GM18498 (cell line): ENCODE results near the gene SGK1.
"Not testable (repeated sequence)": the region's sequence is repeated elsewhere in the genome, so short reads cannot be mapped to it uniquely, and the experiment has no call there.

ENCODE experiments used
- ATAC-seq: cut with Tn5 transposase; IDR thresholded peaks from one replicate; pipeline ENCODE4 v1.9.1; 2021; ENCODE audit warnings: mild to moderate bottlenecking, moderate library complexity; ENCODE audit not compliant: unreplicated experiment

The SGK1 gene

DNA sequence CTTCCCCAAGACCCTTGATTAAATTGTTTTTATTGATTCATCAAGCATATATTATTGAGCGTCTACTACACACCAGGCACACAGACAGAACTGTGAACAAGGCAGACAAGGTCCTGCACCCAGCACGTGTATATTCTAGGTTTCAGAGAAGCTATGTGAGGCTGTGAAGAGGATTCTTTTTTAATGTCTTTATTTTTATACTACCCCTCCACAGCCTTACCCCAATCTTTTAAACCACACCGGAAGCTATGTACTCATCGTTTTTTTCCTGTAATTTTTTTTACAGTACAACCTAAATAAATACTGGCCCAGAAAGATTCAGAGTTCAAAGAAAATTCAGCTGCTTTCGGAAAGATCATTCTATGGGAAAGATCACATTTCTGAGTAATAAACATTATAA is 10.0 kb downstream of the SGK1 start:
- ATAC-seq = no peak

DNA sequence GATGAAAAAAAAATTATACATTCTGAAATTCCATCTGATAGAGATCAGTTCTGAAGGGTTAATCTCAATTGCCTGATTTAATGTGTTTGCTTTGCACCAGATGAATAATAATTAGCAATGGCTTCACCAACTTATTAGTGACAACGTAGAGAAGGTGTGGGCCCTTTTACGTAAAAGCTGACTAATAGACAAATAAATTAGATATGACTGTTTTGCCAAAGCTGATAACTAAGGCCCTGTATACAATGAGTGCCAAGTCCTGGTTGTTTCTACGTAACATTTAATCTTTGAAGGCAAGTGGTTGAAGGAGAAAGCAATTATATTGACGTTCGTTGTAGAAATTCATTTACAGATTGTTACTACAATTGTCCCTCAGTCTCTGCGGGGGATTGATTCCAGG is 10.8 kb downstream of the SGK1 start:
- no peak for ATAC-seq

GRCh38 chr6:134304381-134304780 is 13.5 kb downstream of the SGK1 start:
- not testable (repeated sequence) for ATAC-seq

GRCh38 chr6:134303891-134304290 is 14.0 kb downstream of the SGK1 start:
- no peak for ATAC-seq

GRCh38 chr6:134299236-134299635 is 18.7 kb downstream of the SGK1 start:
- no peak for ATAC-seq

GRCh38 chr6:134296762-134297161 is 21.1 kb downstream of the SGK1 start:
- ATAC-seq = no peak

DNA sequence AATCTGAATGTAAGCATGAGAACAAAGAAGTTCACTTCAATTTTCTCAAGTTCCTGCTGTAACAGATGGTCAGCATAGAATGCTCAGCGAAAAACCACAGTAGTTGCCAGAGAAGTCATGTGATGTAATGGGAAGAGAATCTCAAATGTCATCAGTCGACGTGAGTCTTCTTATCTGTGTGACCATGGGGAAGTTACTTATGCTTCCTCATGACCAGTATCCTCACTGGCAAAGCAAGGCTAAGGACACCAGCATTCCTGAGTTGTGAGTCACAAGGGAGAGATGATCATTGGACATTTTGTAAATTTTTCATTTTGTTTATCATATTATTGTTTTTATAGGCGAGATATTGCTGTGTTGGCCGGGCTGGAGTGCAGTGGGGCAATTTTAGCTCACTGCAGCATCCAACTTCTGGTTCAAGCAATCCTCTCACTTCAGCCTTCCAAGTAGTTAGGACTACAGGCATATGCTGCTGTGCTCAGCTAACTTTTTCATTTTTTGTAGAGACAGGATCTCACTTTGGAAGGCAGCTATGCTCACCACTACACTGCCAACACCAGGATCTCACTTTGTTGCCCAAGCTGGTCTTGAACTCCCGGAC is 21.9 kb downstream of the SGK1 start:
- no peak for ATAC-seq

GRCh38 chr6:134293659-134294161 is 24.2 kb downstream of the SGK1 start:
- no peak for ATAC-seq

DNA sequence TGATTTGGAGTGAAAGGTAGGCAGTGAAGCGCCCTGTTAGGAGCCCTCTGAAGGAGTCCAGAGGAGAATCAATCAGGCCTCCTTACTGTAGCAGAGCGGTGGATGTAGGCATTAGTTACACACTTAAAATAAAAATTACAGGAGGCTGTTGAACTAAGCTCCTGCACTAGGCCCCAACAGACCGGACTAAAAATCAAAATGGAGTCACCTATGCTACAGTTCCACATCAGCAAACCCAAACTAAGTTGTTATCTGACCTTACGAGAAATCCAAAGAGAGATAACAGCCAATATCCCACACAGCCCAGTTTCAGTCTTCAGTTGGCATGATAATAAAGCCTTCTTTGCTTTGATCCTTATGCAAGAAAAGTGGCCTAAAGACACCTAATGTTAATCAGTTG is 26.8 kb downstream of the SGK1 start:
- no peak for ATAC-seq

DNA sequence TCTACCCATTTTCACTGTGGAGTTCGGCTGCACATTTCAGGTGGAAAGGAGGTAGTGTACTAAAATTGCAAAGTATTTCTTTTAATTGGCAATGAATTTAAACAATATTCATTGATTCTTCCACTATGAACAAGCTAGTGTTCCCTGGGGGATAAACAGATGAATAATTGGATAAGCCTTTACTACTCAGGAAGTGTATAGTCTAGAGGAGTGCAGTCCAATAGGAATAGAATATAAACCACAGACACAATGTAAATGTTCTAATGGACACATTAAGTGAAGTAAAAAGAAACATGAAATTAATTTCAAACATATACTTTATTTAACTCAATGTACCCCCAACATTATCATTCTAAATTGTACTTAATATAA is 28.7 kb downstream of the SGK1 start:
- ATAC-seq = no peak

DNA sequence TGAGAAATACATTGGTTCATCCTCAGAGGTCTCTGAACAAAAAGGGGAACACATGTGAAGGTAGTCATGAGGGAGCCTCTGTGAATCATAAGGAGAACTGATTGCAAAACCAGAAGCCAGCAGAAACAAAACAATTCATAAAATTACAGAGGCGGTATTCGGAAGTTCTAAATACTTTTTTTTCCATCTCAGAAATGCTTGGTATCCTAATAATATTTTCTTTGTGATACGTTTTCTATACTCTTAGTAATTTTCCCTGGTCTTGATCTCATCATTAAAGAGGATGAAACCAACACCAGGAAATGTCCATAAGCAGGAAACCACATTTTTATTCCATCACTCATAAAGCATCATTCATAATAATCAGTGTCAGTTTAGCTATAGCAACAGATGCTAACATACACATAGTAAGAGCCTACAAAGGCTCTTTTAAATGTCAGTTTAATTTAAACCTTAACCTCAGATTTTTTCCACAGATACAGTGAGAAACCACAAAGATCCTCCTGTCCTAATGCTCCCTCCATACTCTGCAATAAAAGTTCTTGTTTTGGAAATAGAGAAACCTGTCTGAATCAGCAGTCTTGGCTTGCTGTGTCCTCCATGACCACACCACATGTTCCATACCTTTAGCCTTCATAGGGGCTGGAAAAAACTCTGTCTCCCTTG is 29.2 kb downstream of the SGK1 start:
- peak; percentile 59 for ATAC-seq

GRCh38 chr6:134287859-134288537 is 29.9 kb downstream of the SGK1 start:
- peak; percentile 44 for ATAC-seq

DNA sequence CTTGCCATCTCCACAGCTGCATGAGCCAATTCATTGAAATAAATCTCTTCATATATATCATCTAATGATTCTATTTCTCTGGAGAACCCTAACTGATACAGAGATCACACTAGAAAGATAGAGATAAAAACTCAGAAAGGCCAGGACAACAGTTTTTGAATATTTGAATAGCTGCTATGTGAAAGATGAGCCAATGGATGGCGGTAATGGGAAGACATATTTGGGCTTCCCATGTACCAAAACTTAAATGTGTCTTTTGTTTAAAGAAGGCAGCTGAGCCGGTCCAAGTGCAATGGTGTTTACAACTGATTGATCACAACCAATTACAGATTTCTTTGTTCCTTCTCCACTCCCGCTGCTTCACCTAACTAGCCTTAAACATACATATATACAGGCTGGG is 35.1 kb downstream of the SGK1 start:
- ATAC-seq = no peak

GRCh38 chr6:134281388-134281787 is 36.5 kb downstream of the SGK1 start:
- ATAC-seq = no peak

- no peak for ATAC-seq
Observed at GRCh38 chr6:134278000-134278399, 39.9 kb downstream of the SGK1 start.

GRCh38 chr6:134276891-134277377 is 41.0 kb downstream of the SGK1 start:
- ATAC-seq = not testable (repeated sequence)

DNA sequence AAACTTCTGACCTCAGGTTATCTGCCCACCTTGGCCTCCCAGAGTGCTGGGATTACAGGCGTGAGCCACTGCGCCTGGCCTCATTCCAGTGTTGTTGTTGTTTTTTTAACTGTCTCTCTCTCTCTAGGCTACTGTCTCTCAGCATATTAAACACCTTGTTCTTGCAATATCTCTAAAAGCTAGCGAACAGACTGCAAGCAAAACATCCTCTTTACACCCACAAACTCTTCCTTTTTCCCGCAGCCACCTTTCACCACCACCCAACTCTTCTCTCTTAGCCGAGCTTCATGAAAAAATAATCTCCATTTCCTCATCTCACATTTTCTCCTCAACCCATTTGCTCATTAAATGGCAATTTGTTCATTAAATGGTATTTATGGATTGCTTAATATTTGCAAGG is 45.5 kb downstream of the SGK1 start:
- no peak for ATAC-seq

DNA sequence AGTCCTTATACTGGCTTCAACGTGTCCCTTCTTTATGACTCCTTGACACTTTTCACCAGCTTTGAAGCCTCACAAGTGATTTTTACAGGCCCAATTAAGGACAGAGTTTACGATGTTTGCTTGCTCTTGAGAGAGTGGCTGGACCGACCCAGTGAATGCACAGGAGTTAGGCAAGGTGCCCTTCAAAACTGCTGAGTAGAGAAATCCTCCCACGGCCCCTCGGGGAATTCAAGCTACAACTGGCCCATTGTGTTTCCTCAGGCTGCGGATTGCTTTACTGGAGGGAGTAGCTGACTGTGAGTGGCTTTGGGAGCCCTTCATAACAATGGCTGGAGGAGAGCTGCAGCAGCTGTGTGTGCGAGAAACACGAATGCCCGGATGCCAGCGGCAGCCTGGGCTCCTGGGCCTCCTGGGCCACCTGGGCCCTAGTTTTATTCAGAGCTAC is 50.0 kb downstream of the SGK1 start:
- ATAC-seq = no peak

DNA sequence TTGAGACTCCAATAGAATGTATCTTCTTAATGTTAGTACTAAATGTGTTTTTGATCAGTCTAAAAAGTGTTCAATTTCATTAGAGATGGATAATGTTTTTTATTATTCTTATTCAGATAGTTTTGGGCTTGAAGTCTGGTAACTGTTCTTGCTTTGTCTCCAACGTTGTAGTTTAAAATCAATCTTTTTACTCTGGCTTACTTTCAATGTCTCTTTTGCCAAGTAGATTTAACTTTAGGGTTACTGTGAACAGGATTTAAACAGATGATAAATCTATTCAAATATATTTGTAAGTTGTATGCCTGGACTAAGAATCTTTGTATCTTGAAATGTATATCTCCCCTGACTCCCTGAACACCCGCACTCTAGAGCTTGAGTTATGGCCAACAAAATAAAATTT is 51.1 kb downstream of the SGK1 start:
- no peak for ATAC-seq

- no peak for ATAC-seq
Observed at GRCh38 chr6:134261766-134262165, 56.1 kb downstream of the SGK1 start.

DNA sequence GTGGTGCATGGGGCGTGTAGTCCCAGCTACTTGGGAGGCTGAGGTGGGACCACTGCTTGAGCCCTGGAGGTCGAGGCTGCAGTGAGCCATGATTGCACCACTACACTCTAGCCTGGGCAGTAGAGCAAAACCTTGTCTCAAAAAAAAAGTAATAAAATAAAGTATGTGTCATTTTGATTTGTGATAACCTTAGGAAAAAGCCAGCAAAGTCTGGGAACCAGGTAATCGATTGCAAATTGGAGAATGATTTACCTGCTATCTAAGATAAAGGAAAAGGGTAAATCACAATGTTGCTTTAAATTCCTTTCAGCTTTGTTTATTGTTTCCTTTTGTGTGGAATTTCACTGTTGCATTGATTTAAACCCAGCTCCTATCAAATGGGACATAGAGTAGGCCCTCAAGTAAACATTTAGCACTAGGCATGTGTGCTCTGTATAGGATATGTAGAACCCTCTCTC is 59.0 kb downstream of the SGK1 start:
- ATAC-seq = no peak

DNA sequence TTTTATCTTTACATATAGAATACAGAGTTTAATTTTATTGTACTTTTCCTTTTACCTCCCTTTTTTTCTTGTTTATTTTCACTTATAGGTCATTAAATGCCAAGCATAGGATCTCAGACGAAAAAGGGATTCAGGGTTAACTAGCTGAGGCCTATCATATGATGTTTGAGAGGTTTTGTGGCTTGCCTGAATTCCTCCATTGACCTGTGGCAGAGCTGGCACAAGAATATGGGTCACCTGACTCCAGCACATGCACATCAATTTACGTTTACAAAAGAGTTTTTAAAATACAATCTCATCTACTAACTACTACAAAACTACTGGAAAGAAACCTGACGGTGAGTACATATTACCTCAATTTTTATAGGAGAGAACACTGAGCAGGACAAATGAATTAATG is 60.4 kb downstream of the SGK1 start:
- ATAC-seq = no peak
